GM12878 (cell line): ENCODE measurements around the gene NAALADL2.
"Not testable (repeated sequence)": the region's sequence is repeated elsewhere in the genome, so short reads cannot be mapped to it uniquely, and the experiment has no call there.

Experiments
- CBX5 ChIP-seq: sonication (generic); IDR thresholded peaks from 2 replicates; pipeline ENCODE4 v1.6.1; 2016; ENCODE audit warnings: low read depth, moderate library complexity, mild to moderate bottlenecking, inconsistent platforms
- CEBPB ChIP-seq, 2 experiments: fragments of 150-350 bp in 1 of 2; IDR thresholded peaks; 2 replicates each; pipeline ENCODE4 v1.6.1; 2012 to 2014; ENCODE audit warnings: low read depth in 2 of 2, low read length in 2 of 2, borderline replicate concordance in 1 of 2, inconsistent platforms in 1 of 2
- FOS ChIP-seq: IDR thresholded peaks from 3 replicates; pipeline ENCODE4 v1.6.1; 2011; ENCODE audit warnings: borderline replicate concordance; ENCODE audit not compliant: insufficient read length; ENCODE audit errors: extremely low read depth
- KDM1A ChIP-seq: fragments of 200-600 bp; sonication (generic); IDR thresholded peaks from 2 replicates; pipeline ENCODE4 v1.6.1; 2016; ENCODE audit warnings: borderline replicate concordance
- POLR2A ChIP-seq: IDR thresholded peaks from 2 replicates; pipeline ENCODE4 v1.6.1; 2011; ENCODE audit warnings: low read depth, mild to moderate bottlenecking, low read length
- SIN3A ChIP-seq: IDR thresholded peaks from 2 replicates; pipeline ENCODE4 v1.6.1; 2012; ENCODE audit warnings: low read depth, low read length, improper control_type of control experiment
- SIX5 ChIP-seq: IDR thresholded peaks from 2 replicates; pipeline ENCODE4 v1.6.1; 2011; ENCODE audit warnings: mild to moderate bottlenecking, low read depth, low read length, moderate library complexity; ENCODE audit not compliant: severe bottlenecking
- SP1 ChIP-seq: IDR thresholded peaks from one replicate; pipeline ENCODE4 v1.6.1; 2011; ENCODE audit warnings: low read depth, low read length
- SPI1 ChIP-seq: IDR thresholded peaks from 2 replicates; pipeline ENCODE4 v1.6.1; 2011; ENCODE audit warnings: low read depth, mild to moderate bottlenecking, low read length, moderate library complexity, borderline replicate concordance; ENCODE audit not compliant: insufficient read depth
- TAF1 ChIP-seq: IDR thresholded peaks from 2 replicates; pipeline ENCODE4 v1.6.1; 2011; ENCODE audit warnings: mild to moderate bottlenecking, low read depth, low read length, borderline replicate concordance
- WRNIP1 ChIP-seq: IDR thresholded peaks from 2 replicates; pipeline ENCODE4 v1.6.1; 2011; ENCODE audit warnings: low read depth, low read length, improper control_type of control experiment, borderline replicate concordance
- ZSCAN29 ChIP-seq: fragments of 450-650 bp; IDR thresholded peaks from 2 replicates; pipeline ENCODE4 v1.6.1; 2017; ENCODE audit warnings: mild to moderate bottlenecking, moderate library complexity
- TF ChIP-seq, protein P1 (sequence below), 3 experiments: IDR thresholded peaks in 2 of 3; conservative IDR thresholded peaks in 1 of 3; 2 replicates each; pipeline ENCODE4 v1.5.1; 2011; ENCODE audit warnings: low read depth in 3 of 3, low read length in 3 of 3, mild to moderate bottlenecking in 3 of 3, control low read depth in 2 of 3, moderate library complexity in 2 of 3, inconsistent platforms in 1 of 3, mixed read lengths in 1 of 3; ENCODE audit not compliant: control insufficient read depth in 2 of 3, insufficient read depth in 1 of 3; ENCODE audit errors: extremely low read depth in 1 of 3
- TF ChIP-seq, protein P2 (sequence below): IDR thresholded peaks from 2 replicates; pipeline ENCODE4 v1.6.1; 2012; ENCODE audit warnings: low read depth, low read length, improper control_type of control experiment

DNA sequence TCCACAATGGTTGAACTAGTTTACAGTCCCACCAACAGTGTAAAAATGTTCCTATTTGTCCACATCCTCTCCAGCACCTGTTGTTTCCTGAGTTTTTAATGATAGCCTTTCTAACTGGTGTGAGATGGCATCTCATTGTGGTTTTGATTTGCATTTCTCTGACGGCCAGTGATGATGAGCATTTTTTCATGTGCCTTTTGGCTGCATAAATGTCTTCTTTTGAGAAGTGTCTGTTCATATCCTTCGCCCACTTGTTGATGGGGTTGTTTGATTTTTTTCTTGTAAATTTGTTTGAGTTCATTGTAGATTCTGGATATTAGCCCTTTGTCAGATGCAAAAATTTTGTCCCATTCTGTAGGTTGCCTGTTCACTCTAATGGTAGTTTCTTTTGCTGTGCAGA lies 564.7 kb downstream of the NAALADL2 start:
- TF ChIP-seq FOS; SIN3A; TAF1; SP1; POLR2A; SPI1; WRNIP1; KDM1A; SIX5; CBX5; CEBPB (IDR thresholded peaks at IDR 0.05; ENCODE audit: borderline replicate concordance in 1 of 2, low read depth in 2 of 2, low read length in 2 of 2); ZSCAN29: not testable (repeated sequence)
- TF ChIP-seq, protein P1, sequence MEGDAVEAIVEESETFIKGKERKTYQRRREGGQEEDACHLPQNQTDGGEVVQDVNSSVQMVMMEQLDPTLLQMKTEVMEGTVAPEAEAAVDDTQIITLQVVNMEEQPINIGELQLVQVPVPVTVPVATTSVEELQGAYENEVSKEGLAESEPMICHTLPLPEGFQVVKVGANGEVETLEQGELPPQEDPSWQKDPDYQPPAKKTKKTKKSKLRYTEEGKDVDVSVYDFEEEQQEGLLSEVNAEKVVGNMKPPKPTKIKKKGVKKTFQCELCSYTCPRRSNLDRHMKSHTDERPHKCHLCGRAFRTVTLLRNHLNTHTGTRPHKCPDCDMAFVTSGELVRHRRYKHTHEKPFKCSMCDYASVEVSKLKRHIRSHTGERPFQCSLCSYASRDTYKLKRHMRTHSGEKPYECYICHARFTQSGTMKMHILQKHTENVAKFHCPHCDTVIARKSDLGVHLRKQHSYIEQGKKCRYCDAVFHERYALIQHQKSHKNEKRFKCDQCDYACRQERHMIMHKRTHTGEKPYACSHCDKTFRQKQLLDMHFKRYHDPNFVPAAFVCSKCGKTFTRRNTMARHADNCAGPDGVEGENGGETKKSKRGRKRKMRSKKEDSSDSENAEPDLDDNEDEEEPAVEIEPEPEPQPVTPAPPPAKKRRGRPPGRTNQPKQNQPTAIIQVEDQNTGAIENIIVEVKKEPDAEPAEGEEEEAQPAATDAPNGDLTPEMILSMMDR (IDR thresholded peaks at IDR 0.05 in 2 of 3, conservative IDR thresholded peaks at IDR 0.05 in 1 of 3; ENCODE audit: control insufficient read depth in 2 of 3, extremely low read depth in 1 of 3, insufficient read depth in 1 of 3, low read depth in 3 of 3, low read length in 3 of 3) = not testable (repeated sequence)
- TF ChIP-seq, protein P2, sequence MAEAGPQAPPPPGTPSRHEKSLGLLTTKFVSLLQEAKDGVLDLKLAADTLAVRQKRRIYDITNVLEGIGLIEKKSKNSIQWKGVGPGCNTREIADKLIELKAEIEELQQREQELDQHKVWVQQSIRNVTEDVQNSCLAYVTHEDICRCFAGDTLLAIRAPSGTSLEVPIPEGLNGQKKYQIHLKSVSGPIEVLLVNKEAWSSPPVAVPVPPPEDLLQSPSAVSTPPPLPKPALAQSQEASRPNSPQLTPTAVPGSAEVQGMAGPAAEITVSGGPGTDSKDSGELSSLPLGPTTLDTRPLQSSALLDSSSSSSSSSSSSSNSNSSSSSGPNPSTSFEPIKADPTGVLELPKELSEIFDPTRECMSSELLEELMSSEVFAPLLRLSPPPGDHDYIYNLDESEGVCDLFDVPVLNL = not testable (repeated sequence)
